Stimulated activated CD4-positive, alpha-beta T cell treated with anti-CD3 and anti-CD28 coated beads, Interleukin-2, amount 100 ng/mL, for 4 hours (primary cell): ENCODE measurements around the gene CEACAM3.
"Not testable (repeated sequence)": the region's sequence is repeated elsewhere in the genome, so short reads cannot be mapped to it uniquely, and the experiment has no call there.

ENCODE experiments used
- DNase-seq: peaks from one replicate; pipeline ENCODE4 v3.0.0-alpha.2; 2020; ENCODE audit warnings: low read depth

The CEACAM3 gene

DNA sequence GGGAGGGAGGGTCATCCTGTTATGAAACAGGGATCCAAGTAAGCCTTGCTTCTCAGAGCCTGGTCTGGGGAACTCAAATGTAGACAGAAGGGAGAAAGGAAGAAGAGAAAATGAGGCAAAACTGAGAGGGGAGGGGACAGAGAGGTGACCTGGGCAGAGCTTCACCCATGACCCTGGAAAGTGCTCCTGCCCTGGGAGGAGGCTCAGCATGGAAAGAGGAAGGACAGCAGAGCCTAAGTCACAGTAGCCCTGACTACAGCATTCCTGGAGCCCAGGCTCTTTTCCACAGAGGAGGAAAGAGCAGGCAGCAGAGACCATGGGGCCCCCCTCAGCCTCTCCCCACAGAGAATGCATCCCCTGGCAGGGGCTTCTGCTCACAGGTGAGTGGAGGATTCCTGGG, at the start of gene CEACAM3:
TSS of gene CEACAM3 (plus strand) at position 226 of the 400 bp plus-strand sequence. CDS start at position 317, 91 bp downstream.
- DNase-seq = no peak

DNA sequence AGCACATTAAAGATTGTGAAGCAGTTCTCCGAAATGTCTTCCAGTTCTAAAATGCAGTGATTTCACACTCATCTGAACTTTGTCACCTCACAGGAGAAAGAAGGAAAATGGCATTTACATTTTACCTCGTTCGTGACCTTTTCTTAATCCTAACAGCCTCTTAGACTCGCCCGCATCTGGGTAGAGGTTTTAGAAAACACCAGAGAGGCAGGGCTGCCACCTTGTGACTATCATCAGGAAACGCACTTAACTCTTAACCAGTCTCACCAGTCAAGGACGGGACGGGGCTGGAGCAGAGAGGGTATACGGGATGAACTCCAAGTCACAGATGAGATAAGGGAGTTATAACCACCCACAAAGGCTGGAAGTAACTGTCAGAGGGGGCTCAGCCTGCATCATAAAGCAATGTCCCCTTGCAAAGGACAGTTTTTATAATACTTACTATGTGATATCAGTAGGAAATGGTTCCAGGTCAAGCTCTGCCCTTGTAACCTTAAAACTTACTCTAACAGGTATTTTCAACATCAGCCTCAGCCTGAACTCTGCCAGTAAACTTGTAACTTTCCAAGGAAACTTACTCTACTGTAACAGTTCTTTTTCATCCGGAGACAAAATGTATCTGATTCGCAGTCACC, 49.7 kb upstream of the CEACAM3 start:
- DNase-seq = peak; percentile 27

DNA sequence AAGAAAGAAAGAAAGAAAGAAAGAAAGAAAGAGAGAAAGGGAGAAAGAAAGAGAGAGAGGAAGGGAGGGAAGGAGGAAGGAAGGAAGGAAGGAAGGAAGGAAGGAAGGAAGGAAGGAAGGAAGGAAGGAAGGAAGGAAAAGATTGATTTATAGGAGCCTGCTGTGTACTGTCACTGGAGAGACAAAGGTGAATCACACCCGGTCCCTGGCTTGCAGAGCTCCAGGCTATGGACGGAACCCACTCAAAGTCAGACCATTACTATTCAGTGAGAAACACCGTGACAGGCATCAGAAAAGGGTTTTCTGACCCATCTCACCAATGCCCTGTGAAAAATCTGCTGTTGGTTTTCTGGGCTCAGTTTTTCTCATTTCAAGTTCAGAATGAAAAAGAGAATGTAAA, 48.4 kb upstream of the CEACAM3 start:
- DNase-seq = no peak

DNA sequence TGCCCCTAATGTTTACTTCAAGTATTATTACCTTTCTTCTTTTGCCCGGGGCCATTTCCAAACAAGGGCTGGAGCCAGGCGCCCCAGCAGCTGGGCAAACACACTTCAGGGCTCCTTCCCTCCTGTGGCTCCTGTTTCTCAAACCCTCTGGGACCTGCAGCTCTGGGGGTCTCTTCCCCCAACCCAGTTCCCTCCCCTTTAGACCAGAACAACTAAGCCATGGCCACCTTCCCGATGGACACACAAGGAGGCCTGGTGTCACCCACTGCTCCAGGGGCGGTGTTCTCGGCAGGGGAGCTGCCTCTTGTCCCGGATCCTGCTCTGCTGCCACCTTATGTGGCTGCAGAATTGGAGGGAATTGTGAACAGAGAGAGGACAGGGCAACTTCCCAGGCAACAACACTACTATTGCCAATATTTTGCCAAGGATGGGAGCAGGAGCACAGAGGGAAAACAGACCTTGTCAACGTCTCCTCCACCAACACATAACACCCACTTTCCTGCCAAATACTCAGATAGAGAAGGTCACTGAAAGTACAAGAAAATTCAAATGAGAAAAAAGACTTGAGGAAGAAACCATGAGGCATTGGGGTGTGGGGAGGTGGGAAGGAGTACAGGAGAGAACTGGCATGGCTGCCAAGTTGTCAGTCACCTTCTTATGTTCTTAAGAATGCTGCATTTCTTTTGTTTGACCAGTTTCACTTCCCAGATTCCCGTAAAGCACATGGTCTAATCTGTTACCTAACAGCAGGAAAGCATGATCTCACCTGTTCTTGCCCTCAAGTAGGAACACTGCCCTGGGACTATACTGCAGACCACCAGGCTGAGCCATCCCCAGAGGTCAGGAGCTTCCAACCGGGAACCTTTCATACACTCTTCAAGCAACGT, 45.9 kb upstream of the CEACAM3 start:
- DNase-seq = not testable (repeated sequence)

DNA sequence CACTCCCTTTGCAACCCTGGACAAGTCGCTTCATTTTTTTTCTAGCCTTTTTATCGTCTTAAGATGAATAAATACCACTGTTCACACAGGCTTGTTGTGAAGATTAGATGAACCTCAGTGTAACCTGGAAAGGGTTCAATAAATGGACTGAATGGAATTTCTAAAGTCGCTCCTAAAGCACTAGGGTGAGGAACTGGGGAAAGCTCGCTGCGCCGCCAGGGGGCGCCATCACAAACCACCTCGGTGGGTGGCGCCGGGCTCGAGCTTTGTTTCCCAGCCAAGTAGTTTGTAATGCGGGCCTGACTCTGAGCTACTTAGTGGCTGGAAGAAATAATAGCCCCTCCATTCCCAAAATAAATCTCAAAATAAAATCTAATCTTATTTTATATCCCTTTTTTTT, 43.2 kb upstream of the CEACAM3 start:
- peak; percentile 65 for DNase-seq

DNA sequence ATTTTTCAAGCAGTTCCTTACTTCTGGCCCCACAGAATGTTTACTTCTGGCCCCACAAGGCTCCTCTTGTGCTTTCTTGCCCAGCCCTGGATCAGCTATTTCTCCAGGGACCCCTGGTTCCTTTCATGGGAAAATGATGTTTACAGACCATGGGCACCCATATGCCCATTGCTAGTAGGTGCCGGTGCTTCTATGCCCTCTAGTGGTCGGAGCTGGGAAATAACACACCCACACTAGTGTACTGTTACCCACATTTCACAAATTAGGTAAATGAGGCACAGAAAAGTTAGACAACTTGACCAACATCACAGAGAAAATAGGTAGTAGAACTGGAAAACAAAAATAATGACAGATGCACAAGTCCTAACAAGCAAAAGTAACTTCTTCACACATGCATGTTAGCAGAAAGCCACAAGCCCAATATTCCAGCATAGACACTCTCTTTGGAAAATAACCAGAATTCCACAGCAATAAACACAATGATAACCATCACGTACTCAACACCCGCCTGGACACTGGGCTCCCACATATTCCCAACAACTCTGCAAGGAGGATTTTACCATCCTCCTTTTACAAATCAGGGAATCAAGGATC, 42.4 kb upstream of the CEACAM3 start:
- DNase-seq = peak; percentile 59

DNA sequence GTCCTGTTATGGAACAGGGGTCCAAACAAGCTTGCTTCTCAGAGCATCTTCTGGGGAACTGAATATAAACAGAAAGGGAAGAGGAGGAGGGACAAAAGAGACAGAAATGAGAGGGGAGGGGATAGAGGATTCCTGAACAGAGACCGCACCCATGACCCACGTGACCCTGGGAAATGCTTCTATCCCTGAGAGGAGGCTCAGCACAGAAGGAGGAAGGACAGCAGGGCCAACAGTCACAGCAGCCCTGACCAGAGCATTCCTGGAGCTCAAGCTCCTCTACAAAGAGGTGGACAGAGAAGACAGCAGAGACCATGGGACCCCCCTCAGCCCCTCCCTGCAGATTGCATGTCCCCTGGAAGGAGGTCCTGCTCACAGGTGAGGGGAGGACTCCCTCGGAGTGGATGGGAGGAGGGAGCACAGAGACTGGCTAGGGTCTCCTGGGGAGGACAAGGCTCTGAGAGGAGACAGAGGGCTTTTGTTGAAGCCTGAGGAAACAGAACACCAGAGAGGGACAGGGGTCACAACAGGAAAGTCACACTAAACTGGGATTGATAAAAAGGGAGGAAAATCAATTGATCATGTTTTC, 41.0 kb upstream of the CEACAM3 start, which contains the start of gene CEACAM6:
TSS of gene CEACAM6 (plus strand) at position 203 of the 586 bp plus-strand sequence. CDS start at position 312, 109 bp downstream.
- DNase-seq = no peak

DNA sequence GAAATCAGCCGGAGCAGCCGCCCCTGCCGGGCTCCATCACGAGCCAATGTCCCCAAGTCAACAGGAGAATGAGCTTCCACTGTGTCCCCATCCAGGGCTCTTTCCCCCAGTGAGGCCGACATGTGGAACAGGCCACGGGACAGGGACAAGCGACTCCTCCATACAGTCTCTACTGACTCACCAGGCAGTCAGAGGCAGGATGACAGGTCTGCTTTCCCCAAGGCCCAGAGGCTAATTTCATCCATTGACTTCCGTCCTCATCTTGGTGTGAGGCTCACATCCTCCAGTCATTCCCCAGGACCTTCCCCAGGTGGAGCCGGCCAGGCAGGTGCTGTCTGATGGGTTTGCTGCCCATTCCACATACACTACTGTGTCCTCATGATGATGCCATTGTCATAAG, 37.5 kb upstream of the CEACAM3 start:
- DNase-seq = no peak

DNA sequence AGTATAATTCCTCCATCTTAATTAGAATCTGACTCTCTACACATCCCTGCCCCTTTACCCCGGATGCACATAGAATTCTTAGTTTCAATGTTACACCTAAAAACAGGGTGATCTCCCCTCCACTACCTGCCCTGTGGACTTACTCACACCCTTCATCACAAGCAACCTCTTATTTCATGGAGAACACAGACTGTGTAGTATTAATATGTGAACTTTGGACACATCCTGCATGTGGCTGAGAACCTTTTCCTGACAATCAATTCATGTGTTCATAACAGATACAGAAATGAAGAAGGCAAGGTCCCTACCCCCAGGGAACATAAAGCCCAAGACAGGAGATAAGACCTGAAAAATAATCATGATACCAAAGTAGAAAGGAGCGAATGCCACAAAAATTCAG, 29.3 kb upstream of the CEACAM3 start:
- DNase-seq = no peak

DNA sequence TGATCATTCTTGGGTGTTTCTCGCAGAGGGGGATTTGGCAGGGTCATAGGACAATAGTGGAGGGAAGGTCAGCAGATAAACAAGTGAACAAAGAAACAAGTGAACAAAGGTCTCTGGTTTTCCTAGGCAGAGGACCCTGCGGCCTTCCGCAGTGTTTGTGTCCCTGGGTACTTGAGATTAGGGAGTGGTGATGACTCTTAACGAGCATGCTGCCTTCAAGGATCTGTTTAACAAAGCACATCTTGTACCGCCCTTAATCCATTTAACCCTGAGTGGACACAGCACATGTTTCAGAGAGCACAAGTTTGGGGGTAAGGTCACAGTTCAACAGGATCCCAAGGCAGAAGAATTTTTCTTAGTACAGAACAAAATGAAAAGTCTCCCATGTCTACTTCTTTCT, 28.3 kb upstream of the CEACAM3 start:
- not testable (repeated sequence) for DNase-seq

DNA sequence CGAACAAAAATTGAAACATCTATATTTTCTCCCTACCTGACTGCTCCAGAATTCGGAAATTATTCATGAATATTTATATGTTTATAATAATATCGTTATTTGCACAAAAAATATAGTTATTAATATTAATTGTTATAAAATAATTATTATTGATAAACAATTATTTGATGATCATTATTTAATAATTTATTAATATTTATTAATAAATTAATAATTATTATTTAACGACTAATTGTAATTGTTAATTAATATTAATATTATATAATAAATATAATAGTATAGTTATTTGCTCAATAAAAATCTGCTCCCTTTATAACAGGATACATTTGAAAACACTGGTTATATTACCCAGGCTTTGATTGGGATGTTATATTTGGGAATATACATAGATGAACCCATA, 26.8 kb upstream of the CEACAM3 start:
- DNase-seq = no peak

DNA sequence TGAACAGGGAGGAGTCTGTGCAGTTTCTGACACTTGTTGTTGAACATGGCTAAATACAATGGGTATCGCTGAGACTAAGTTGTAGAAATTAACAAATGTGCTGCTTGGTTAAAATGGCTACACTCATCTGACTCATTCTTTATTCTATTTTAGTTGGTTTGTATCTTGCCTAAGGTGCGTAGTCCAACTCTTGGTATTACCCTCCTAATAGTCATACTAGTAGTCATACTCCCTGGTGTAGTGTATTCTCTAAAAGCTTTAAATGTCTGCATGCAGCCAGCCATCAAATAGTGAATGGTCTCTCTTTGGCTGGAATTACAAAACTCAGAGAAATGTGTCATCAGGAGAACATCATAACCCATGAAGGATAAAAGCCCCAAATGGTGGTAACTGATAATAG, 25.0 kb upstream of the CEACAM3 start:
- DNase-seq = no peak

DNA sequence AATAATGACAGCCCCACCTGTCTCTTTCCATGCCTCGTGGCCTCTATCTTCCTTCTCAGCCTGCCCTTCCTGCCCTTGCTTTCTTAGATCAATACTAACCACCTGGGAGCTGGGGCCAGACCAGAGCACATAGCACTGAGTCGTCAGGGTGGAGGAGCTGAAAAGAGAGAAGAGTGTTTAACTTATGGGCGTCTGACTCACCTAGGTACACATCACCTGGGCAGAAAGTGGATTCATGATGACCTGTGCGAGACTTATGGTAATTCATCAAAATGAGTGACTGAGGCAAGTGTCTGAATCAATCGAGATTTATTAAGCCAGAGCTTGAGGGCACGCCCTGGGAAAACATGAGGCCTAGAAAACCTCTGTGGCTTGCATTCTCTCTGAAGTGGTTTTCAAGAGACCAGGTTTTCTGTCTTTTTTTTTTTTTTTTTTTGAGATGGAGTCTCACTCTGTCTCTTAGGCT, 21.8 kb upstream of the CEACAM3 start:
- peak; percentile 48 for DNase-seq

DNA sequence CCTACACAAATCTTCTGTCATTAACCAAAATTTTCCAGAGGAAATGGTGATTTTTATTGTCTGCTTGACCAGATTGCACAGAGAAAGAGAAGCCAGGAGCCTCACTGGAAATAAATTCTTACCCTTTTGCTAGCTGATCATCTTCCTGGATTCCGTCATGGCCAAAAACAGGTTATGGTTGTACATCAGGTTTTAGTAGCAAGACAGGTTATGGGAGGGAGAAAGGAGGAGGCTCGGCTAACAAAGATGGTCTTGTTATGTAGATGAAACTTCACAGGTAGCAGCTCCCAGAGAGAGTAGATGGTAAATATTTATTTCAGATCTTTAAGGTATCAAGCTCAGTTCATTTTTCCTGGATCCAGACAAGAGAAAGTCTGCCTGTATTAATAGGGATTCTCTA, 19.7 kb upstream of the CEACAM3 start:
- DNase-seq = no peak

DNA sequence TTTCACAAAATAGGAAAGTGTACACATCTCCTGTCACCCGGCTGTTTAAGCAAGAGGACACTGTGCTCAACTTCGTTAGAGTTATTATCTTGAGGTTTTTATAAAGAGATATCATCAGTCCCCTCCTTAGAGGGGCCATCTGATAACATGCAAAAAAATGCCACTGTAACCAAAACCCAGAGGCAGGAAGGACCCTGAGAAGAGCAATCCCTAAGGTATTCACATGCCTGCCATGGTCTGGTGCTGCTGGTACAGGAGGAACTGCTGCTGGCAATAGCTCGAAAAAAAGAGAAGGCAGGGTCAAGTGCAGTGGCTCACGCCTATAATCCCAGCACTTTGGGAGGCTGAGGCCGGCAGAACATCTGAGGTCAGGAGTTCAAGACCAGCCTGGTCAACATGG, 12.8 kb upstream of the CEACAM3 start:
- DNase-seq = no peak

DNA sequence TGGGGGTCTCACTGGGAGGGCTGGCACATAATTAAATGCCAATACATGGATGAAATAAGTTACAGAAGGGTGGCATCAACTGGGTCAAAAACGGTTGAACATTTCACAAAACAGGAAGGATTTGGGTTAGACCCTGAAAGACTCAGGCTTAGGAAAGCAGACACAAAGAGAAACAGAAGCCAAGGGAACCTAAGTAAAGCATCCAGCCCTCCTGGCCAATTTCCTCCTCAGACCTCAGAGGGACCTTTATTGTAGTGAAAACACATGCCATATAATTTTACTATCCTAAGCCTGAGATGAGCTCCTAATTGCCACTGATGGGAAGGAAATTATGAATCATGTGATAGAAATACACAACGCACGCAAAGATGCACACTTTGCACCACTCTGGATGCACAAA, 12.1 kb upstream of the CEACAM3 start:
- DNase-seq = no peak

DNA sequence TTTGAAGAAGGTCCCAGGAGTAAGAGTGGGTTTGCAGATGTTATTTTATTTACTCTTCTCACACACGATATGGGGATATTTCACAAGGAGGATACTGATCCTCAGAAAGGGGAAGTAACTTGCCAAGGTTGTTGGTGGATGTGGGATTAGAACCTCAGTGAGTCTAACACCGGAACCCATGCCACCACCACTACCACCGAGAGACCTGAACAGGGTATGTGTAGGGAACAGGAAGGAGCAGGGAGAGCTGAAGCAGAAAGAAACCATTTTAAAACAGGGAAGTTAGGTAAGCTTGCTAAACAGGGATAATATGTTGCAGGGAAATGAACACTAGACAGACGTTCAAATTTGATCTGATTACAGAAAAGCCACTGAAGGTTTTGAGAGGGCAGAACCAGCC, 11.6 kb upstream of the CEACAM3 start:
- no peak for DNase-seq

DNA sequence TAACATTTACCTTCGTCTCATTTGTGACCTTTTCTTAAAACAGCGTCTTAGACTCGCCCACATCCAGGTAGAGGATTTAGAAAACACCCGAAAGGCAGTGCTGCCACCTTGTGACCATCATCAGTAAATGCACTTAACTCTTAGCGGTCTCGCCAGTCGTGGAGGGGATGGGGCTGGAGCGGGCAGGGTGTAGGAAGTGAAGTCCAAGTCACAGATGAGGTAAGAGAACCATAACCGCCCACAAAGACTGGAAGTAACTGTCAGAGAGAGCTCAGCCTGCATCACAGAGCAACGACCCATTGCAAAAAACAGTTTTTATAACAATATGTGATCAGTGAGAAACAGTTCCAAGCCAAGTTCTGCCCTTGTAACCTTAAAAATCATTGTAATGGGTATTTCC, 10.7 kb upstream of the CEACAM3 start:
- DNase-seq = peak; percentile 58

DNA sequence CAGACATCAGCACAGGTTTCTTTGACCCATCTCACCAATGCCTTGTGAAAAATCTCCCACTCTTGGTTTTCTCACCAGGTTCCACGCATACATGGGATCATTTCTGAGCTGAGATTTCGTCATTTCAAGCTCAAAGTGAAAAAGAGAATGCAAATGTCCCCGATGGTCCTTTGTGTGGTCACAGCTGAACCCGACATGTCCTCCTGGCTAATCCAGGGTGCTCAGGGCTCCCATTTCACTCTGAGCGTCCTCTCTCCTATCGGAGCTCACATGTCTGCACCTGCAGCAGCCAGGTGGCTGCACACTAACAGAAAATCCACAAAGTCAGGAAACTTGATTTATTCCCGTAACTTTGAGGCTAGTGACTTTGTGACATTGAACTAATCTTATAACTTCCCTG, 9.3 kb upstream of the CEACAM3 start:
- no peak for DNase-seq

DNA sequence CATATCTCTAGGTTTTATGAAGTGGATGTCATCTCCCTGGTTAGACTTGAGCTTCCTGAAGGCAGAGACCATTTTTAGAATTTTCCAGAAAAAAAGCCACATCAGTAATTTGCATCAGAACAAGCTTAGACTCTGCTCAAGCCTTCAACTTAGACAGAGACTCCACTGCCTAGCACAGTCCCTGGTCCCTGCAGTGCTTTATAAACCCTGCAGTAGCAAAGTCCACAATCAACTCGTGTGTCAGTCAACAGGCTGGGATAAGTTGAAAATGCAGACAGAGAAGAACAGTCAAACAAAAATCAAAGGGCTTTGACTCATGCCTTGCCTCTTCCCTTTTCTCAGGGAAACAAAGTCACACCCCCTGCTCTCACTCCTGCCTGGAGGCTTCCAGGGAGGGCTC, 7.9 kb upstream of the CEACAM3 start:
- not testable (repeated sequence) for DNase-seq

DNA sequence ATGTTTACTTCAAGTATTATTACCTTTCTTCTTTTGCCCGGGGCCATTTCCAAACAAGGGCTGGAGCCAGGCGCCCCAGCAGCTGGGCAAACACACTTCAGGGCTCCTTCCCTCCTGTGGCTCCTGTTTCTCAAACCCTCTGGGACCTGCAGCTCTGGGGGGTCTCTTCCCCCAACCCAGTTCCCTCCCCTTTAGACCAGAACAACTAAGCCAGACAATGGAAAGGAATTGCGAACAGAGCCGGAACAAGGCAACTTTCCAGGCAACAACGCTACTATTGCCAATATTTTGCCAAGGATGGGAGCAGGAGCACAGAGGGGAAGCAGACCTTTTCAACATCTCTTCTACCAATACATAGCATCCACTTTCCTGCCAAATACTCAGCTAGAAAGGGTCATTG, 7.3 kb upstream of the CEACAM3 start:
- DNase-seq = not testable (repeated sequence)
